ENCODE data around the gene TEX44.

Gene TEX44

GRCh38 chr2:231640641-231641111, 48.0 kb downstream of the TEX44 start:
- no peak for DNase-seq (ENCODE audit: low read depth)
- H3K4me3 ChIP-seq (ENCODE audit: low read length): no peak overlapping the region
- no peak for TF ChIP-seq CTCF (IDR thresholded peaks at IDR 0.05; ENCODE audit: insufficient read depth, low read depth, low read length, missing control alignments)

- DNase-seq (ENCODE audit: low read depth): peak; percentile 99
- peak overlapping the region; percentile 14 for H3K4me3 ChIP-seq (ENCODE audit: low read length)
- TF ChIP-seq CTCF (IDR thresholded peaks at IDR 0.05; ENCODE audit: insufficient read depth, low read depth, low read length, missing control alignments): no peak
Measured at GRCh38 chr2:231642631-231643494, 50.2 kb downstream of the TEX44 start.

- no peak for DNase-seq (ENCODE audit: low read depth)
- TF ChIP-seq CTCF (IDR thresholded peaks at IDR 0.05; ENCODE audit: insufficient read depth, low read depth, low read length, missing control alignments): no peak
- no peak overlapping the region for H3K4me3 ChIP-seq (ENCODE audit: low read length)
Measured at GRCh38 chr2:231643495-231643888, 50.8 kb downstream of the TEX44 start.

All from epithelial cell of esophagus (primary cell).